Sigmoid colon (tissue), 7 donors: ENCODE results near the gene SWAP70. TPM values are rescaled to one million over a fixed set of nuclear protein-coding genes. Genes with fewer than 3 reads are reported as not detected.

Experiments
- DNase-seq: peaks from one replicate; pipeline ENCODE4 v3.0.0-alpha.2; 2019
- H3K27ac ChIP-seq, 4 donors: fragments of 200-600 bp; sonication (generic); one replicate each; pipeline ENCODE4 v1.5.1; 2016 to 2019; ENCODE audit warnings: mild to moderate bottlenecking in 1 of 4
- H3K27me3 ChIP-seq, 3 donors: fragments of 200-600 bp; sonication (generic); one replicate each; pipeline ENCODE4 v1.5.1; 2019; ENCODE audit warnings: mild to moderate bottlenecking in 1 of 3
- H3K36me3 ChIP-seq, 4 donors: fragments of 200-600 bp; sonication (generic); one replicate each; pipeline ENCODE4 v1.5.1; 2016 to 2019
- H3K4me1 ChIP-seq, 4 donors: fragments of 200-600 bp; sonication (generic); one replicate each; pipeline ENCODE4 v1.5.1; 2017 to 2019
- H3K4me3 ChIP-seq, 4 donors: fragments of 200-600 bp; sonication (generic); one replicate each; pipeline ENCODE4 v1.5.1; 2017 to 2019; ENCODE audit warnings: mild to moderate bottlenecking in 2 of 4, moderate library complexity in 1 of 4
- H3K9me3 ChIP-seq, 4 donors: fragments of 200-600 bp in 3 of 4; sonication (generic) in 3 of 4; one replicate each; pipeline versions ENCODE4 v1.5.1 to v1.6.1; 2013 to 2019
- CTCF ChIP-seq, 4 experiments: fragments of 450-650 bp in 3 of 4; fragments of 200-600 bp in 1 of 4; IDR thresholded peaks; one replicate each; pipeline ENCODE4 v1.5.1; 2016 to 2019; ENCODE audit warnings: antibody characterized with exemption in 4 of 4, mild to moderate bottlenecking in 3 of 4, moderate library complexity in 2 of 4
- EP300 ChIP-seq, 4 donors: sonication (generic); formaldehyde crosslinking; IDR thresholded peaks; one replicate each; pipeline ENCODE4 v1.6.1; 2017; ENCODE audit warnings: antibody characterized with exemption in 4 of 4
- POLR2A ChIP-seq, 2 donors: fragments of 450-650 bp; IDR thresholded peaks; one replicate each; pipeline ENCODE4 v1.6.1; 2016; ENCODE audit warnings: antibody characterized with exemption in 2 of 2, mild to moderate bottlenecking in 2 of 2, moderate library complexity in 2 of 2
- POLR2AphosphoS5 ChIP-seq, 4 donors: sonication (generic); formaldehyde crosslinking; IDR thresholded peaks; one replicate each; pipeline ENCODE4 v1.6.1; 2017; ENCODE audit warnings: antibody characterized with exemption in 4 of 4
- WGBS, 2 donors: extraction: QIAGEN DNeasy Blood & Tissue Kit; methylation state at CpG; one replicate each; pipeline ENCODE4 v1.1.7; 2013; 5-methylcytosine and 5-hydroxymethylcytosine counted together
- intact Hi-C: fragments of 100-400 bp; cut with DNase I; formaldehyde crosslinking; loops from one replicate; pipeline ENCODE4 v1.15.1; 2023
- polyA plus RNA-seq, 3 donors: library from polyadenylated mRNA; stranded (reverse); fragments of 200-250 nt; gene quantifications; one replicate each; pipeline ENCODE4 v1.2.3, GENCODE V29; 2013
- total RNA-seq, 4 donors: library from RNA; depleted of rRNA; stranded (reverse); fragments of >200 nt; gene quantifications; one replicate each; pipeline ENCODE4 v1.1.0, GENCODE V29; 2016
- donor health status: healthy with polysubstance abuse.
- donor health status: Bipolar disorder and iron deficiency.
- donor health status: healthy.

Gene SWAP70
- total and polyA plus RNA-seq, 7 donors, result 9.5 to 30.3 (median 22.1) TPM

- no peaks in the 10 kb centered on the region for H3K9me3 ChIP-seq
- H3K27ac ChIP-seq, result no peak overlapping the region
- no peaks in the 10 kb centered on the region for H3K36me3 ChIP-seq
- WGBS, 2 donors, result 24 to 61% methylated on average over 2 of the region's 2 CpGs
- no peak for DNase-seq
- TF ChIP-seq EP300 (IDR thresholded peaks at IDR 0.05) (no peak), POLR2AphosphoS5 (IDR thresholded peaks at IDR 0.05) (no peak), POLR2A (IDR thresholded peaks at IDR 0.05) (no peak), CTCF (IDR thresholded peaks at IDR 0.05) (no peak)
- intact Hi-C loops, result no loop called here
- H3K4me3 ChIP-seq, result no peak overlapping the region
- H3K27me3 ChIP-seq, result no peaks in the 10 kb centered on the region
- no peaks in the 10 kb centered on the region for H3K4me1 ChIP-seq
Measured at GRCh38 chr11:9653871-9654270, 10.0 kb upstream of the SWAP70 start.

DNA sequence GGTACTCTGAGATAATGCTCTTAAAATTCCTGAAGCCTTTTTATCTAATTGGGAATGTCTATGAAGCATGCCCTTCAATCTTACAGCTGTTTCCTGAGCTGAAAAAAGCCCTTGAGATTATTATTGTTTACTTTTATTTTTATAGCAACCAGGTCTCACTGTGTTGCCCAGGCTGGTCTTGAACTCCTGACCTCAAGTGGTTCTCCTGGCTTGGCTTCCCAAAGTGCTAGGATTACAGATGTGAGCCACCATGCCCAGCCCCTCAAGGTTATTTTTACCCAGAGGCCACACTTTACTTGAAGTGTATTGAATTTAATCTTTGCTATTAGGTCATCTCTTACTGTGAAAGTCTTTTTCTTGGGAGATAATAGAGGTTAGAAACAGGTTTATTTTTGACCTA, 7.0 kb upstream of the SWAP70 start:
- H3K27me3 ChIP-seq, result no peaks in the 10 kb centered on the region
- H3K36me3 ChIP-seq, result no peaks in the 10 kb centered on the region
- H3K9me3 ChIP-seq, result no peaks in the 10 kb centered on the region
- H3K27ac ChIP-seq, result no peak overlapping the region
- intact Hi-C loops, result no loop called here
- no peaks in the 10 kb centered on the region for H3K4me1 ChIP-seq
- H3K4me3 ChIP-seq, result no peak overlapping the region
- TF ChIP-seq POLR2AphosphoS5 (IDR thresholded peaks at IDR 0.05), result no peak
- TF ChIP-seq CTCF (IDR thresholded peaks at IDR 0.05), result no peak
- TF ChIP-seq EP300 (IDR thresholded peaks at IDR 0.05), result no peak
- TF ChIP-seq POLR2A (IDR thresholded peaks at IDR 0.05), result no peak
- no peak for DNase-seq

DNA sequence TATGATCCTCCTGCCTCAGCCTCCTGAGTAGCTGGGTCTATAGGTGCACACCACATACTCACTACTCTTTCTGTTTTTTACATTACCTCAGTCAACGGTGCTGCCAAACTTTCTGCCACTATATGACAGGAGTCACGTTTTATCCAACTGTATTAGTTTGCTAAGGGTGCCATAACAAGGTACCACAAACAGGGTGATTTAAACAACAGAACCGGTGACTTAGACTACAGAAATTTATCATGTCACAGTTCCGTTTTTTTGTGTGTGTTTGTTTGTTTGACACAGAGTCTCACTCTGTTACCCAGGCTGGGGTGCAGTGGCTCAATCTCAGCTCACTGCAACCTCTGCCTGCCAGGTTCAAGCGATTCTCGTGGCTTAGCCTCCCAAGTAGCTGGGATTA, 6.3 kb upstream of the SWAP70 start:
- intact Hi-C loops, result no loop called here
- 80 to 90% methylated on average over 6 of the region's 6 CpGs for WGBS, 2 donors
- no peak for TF ChIP-seq POLR2AphosphoS5 (IDR thresholded peaks at IDR 0.05)
- no peak for TF ChIP-seq EP300 (IDR thresholded peaks at IDR 0.05)
- no peak for TF ChIP-seq POLR2A (IDR thresholded peaks at IDR 0.05)
- TF ChIP-seq CTCF (IDR thresholded peaks at IDR 0.05), result no peak
- H3K36me3 ChIP-seq, result no peaks in the 10 kb centered on the region
- H3K9me3 ChIP-seq, result no peaks in the 10 kb centered on the region
- H3K4me1 ChIP-seq, result no peaks in the 10 kb centered on the region
- no peak overlapping the region for H3K27ac ChIP-seq
- no peaks in the 10 kb centered on the region for H3K27me3 ChIP-seq
- H3K4me3 ChIP-seq, result no peak overlapping the region
- no peak for DNase-seq

DNA sequence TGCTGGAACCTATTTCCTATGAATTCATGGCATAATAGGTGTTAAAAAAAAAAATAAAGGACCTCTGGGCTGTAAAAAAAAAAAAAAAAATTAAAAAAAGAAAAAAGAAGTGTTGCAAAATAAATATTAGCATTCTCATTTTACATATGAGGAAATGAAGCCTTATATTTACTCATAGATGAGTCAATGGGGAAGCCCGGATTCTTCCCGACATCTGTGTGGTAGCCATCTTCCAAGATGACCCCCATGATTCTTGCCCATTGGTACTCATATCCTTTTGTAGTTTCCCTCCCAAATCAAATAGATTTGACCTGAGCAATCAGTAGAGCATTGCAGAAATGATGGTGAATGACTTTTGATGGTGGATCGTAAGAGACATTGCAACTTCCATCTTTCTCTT, 3.0 kb upstream of the SWAP70 start:
- no peak overlapping the region for H3K27ac ChIP-seq
- 63 to 69% methylated on average over 3 of the region's 3 CpGs for WGBS, 2 donors
- intact Hi-C loops, result loop anchor here (5.0 kb wide), 2 partner anchors 96 to 646 kb away; partner anchors contain the start of gene ADM
- DNase-seq, result no peak
- no peak for TF ChIP-seq EP300 (IDR thresholded peaks at IDR 0.05)
- TF ChIP-seq CTCF (IDR thresholded peaks at IDR 0.05), result no peak
- no peak for TF ChIP-seq POLR2AphosphoS5 (IDR thresholded peaks at IDR 0.05)
- no peak for TF ChIP-seq POLR2A (IDR thresholded peaks at IDR 0.05)
- peaks cover 0 to 7% (median 2%) of the 10 kb centered on the region in 4 donors for H3K4me1 ChIP-seq
- no peaks in the 10 kb centered on the region for H3K36me3 ChIP-seq
- no peak overlapping the region for H3K4me3 ChIP-seq
- H3K9me3 ChIP-seq, result no peaks in the 10 kb centered on the region
- no peaks in the 10 kb centered on the region for H3K27me3 ChIP-seq

DNA sequence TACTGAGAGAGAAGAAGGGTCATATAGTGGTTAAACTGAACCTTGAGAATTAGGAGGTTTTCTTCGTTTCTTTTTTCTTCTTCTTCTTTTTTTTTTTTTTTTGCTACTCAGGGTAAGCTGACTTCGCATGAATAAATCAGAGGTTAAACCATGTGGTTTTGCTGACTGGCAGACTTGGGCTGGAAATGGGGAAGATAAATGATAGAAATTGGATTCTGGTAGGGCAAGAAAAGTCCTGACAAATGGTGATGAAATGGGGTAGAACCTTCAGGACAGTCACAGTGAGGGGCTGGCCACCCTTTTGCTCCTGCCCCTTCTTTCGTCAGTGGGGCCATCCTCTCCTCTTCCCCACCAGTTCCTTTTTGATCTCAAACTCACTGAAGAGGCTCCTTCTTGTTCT, 1.6 kb upstream of the SWAP70 start:
- Histone ChIP-seq H3K9me3 (no peaks in the 10 kb centered on the region), H3K27ac (peak overlapping the region in 3 of 4 donors; percentile 93 to 99 (median 93)), H3K4me1 (peaks cover 0 to 9% (median 2%) of the 10 kb centered on the region in 4 donors), H3K36me3 (no peaks in the 10 kb centered on the region), H3K4me3 (no peak overlapping the region), H3K27me3 (no peaks in the 10 kb centered on the region)
- intact Hi-C loops, result loop anchor here (2.0 to 5.0 kb wide), 3 partner anchors 47 to 645 kb away; partner anchors contain the start of gene ADM
- 39 to 66% methylated on average over 3 of the region's 3 CpGs for WGBS, 2 donors
- TF ChIP-seq POLR2AphosphoS5 (IDR thresholded peaks at IDR 0.05) (peak in 1 of 4 donors; percentile 9), CTCF (IDR thresholded peaks at IDR 0.05) (no peak)
- DNase-seq, result no peak
